BJ (cell line): Measurements from ENCODE around the gene SVIP. TPM values are rescaled to one million over a fixed set of nuclear protein-coding genes. Genes with fewer than 3 reads are reported as not detected.
A peak's percentile ranks its signal among the peaks of the same experiment; 100 is the strongest.

Source experiments
- CTCF ChIA-PET: fragments of 350-600 bp; formaldehyde crosslinking; extraction: SDS; loops from one replicate; lab custom pipeline; 2021; ENCODE audit warnings: antibody characterized with exemption, inconsistent platforms; lab: Yijun Ruan, JAX
- POLR2A ChIA-PET: fragments of 300-600 bp; sonication (Branson Sonifier 250); formaldehyde crosslinking; extraction: SDS; loops from one replicate; lab custom pipeline; 2021; ENCODE audit warnings: antibody characterized with exemption; lab: Charles Lee
- DNase-seq: peaks from one replicate; pipeline ENCODE4 v3.0.0-alpha.2; 2011; ENCODE audit warnings: low read depth
- H3K27me3 ChIP-seq: 2 replicates; pipeline ENCODE4 v1.6.0; 2011; ENCODE audit warnings: low read length; ENCODE audit not compliant: control insufficient read depth, insufficient read depth
- H3K36me3 ChIP-seq: 2 replicates; pipeline ENCODE4 v1.5.1; 2011; ENCODE audit warnings: low read length; ENCODE audit not compliant: control insufficient read depth, insufficient read depth
- H3K4me3 ChIP-seq: 2 replicates; pipeline ENCODE4 v1.5.1; 2011; ENCODE audit warnings: low read depth, mild to moderate bottlenecking, control low read depth, low read length
- polyA minus RNA-seq: library from RNA; depleted of rRNA, polyadenylated mRNA; stranded (reverse); fragments of >200 nt; gene quantifications from 2 replicates; pipeline ENCODE4 v1.2.3, GENCODE V29; 2011; rRNA and poly(A)+ RNA removed
- polyA plus RNA-seq: library from polyadenylated mRNA; depleted of rRNA; stranded (reverse); fragments of >200 nt; gene quantifications from 2 replicates; pipeline ENCODE4 v1.2.3, GENCODE V29; 2011; rRNA removed
- TF ChIP-seq, protein P1 (sequence below): IDR thresholded peaks from 2 replicates; pipeline ENCODE4 v1.5.1; 2011; ENCODE audit warnings: low read depth, mild to moderate bottlenecking, control low read depth, inconsistent platforms, low read length, moderate library complexity; ENCODE audit not compliant: insufficient read depth

Gene SVIP, protein sequence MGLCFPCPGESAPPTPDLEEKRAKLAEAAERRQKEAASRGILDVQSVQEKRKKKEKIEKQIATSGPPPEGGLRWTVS
- polyA plus RNA-seq (1.3 and 4.6 TPM in 2 replicates), polyA minus RNA-seq (0.28 and 0.36 TPM in 2 replicates)

DNA sequence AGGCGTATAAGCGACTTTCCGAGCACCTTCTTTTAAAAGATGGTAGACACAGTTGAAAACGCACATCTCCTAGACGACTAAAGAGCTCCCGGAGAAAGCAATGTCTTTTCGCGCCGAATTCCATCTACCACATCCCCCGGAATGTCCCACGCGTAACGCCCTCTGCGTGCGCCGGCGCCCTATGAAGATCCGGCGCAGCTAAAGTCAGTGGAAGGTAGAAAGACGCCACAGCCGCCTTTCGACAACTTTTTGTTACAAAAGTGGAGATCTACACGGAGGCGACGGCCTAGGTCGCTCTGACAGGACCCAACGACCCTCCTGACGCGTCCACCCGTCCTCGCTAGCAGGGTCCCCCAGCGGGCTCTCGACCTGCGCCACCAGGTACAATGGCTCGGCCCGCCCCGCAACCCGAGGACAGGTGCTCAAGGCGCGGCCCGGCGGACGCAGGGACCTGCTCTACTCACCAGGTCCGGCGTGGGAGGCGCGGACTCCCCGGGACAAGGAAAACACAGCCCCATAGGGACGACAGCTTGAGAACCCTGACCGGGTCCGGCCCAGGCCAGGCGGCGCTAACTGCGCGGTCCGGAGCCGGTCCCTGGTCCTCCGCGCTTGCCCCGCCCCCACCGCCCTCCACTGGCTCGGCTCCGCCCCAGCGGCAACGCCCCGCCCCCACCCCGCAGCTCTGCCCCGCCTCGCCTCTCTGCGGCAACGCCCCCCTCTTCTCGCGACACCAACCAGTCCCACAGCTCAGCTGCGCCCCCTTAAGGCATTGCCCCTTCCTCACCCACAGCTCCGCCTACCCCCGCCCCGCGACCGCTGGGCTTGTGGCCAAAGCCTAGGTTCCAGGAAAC, at the start of gene SVIP:
Gene SVIP, minus strand, starts transcription at position 571 of the 851 bp plus-strand sequence. Its CDS starts 53 bp downstream, at position 518.
- DNase-seq = peak; percentile 14
- ChIA-PET POLR2A (no interaction called here), CTCF (interaction anchor here (1.0 to 1.8 kb wide), 4 partner anchors 9 to 42 kb away, joined by 3 to 5 read pairs (median 4); no protein-coding TSS in a partner anchor)
- Histone ChIP-seq H3K27me3 (no peaks in the 10 kb centered on the region), H3K36me3 (no peaks in the 10 kb centered on the region), H3K4me3 (peak within 1 kb of the TSS; percentile 99)
- TF ChIP-seq, protein P1, sequence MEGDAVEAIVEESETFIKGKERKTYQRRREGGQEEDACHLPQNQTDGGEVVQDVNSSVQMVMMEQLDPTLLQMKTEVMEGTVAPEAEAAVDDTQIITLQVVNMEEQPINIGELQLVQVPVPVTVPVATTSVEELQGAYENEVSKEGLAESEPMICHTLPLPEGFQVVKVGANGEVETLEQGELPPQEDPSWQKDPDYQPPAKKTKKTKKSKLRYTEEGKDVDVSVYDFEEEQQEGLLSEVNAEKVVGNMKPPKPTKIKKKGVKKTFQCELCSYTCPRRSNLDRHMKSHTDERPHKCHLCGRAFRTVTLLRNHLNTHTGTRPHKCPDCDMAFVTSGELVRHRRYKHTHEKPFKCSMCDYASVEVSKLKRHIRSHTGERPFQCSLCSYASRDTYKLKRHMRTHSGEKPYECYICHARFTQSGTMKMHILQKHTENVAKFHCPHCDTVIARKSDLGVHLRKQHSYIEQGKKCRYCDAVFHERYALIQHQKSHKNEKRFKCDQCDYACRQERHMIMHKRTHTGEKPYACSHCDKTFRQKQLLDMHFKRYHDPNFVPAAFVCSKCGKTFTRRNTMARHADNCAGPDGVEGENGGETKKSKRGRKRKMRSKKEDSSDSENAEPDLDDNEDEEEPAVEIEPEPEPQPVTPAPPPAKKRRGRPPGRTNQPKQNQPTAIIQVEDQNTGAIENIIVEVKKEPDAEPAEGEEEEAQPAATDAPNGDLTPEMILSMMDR = peak; percentile 83

DNA sequence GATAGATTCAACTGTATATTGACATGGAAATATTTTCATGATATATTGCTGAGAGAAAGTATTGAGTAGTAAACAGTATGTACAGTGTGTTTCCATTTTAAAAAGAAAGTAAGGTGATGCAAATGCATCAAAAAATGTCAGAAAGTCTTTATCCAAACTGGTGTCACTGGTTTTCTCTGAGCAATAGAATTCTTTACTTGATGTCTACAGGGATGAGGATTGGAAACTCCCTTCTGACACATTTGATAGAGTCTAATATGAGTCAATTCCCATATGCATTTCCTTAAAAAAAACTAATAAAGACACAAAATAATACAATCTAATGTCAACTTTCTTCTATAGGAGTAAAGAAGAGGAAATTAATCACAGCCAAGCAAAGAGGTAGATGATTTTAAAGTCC, 49.0 kb upstream of the SVIP start:
- Histone ChIP-seq H3K27me3 (no peaks in the 10 kb centered on the region), H3K36me3 (no peaks in the 10 kb centered on the region), H3K4me3 (no peak overlapping the region)
- TF ChIP-seq, protein P1 = no peak
- no peak for DNase-seq
- ChIA-PET POLR2A (no interaction called here), CTCF (interaction anchor here (0.9 kb wide), 1 partner anchor 17 kb away, joined by 3 read pairs; no protein-coding TSS in a partner anchor)

DNA sequence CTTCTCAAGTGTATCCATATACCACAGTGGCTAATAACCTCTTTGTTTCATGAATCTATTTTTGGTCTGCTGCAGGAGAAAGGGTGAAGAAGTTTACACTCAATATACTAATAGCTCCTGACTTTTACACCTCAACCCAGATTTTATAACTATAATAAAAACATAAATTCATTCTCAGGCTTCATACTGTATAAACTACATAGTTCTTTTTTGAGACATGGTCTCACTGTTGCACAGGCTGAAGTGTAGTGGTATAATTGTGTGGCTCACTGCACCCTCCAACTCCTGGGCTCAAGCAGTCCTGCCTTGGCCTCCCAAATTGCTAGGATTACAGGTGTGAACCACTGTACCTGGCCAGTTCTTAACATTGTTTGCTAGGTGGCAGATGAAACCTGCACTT, 48.4 kb upstream of the SVIP start:
- no peak overlapping the region for H3K4me3 ChIP-seq
- no peaks in the 10 kb centered on the region for H3K36me3 ChIP-seq
- no peaks in the 10 kb centered on the region for H3K27me3 ChIP-seq
- ChIA-PET CTCF (interaction anchor here (0.9 kb wide), 1 partner anchor 17 kb away, joined by 3 read pairs; no protein-coding TSS in a partner anchor), POLR2A (no interaction called here)
- no peak for DNase-seq
- TF ChIP-seq, protein P1 = no peak

DNA sequence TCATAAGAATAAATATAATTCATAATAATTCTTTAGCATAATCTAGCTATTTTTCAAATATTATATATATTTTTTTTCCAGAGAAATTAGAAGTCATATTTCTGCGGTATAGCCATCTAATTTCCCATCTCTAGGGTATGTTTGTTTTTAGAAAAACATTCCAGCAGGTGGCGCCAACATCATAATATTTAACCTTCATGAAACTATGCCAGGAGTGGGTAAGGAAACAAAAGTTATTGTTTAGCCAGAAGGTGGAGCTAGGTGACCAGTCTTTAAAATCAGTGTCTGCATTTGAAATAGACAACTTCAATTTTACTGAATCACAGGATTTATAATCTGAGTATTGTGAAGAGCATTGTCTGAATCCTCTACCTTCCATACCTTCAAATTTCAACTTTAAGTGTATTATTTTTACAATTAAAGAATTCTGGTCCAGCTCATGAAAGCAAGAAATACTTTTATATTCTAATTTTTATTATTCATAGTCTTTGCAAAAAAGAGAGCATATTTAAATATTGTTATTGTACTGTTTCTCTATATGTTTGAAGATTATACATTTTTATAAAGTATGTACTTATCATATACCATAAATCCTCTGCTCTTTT, 46.4 kb upstream of the SVIP start:
- TF ChIP-seq, protein P1 = peak; percentile 71
- Histone ChIP-seq H3K4me3 (no peak overlapping the region), H3K36me3 (no peaks in the 10 kb centered on the region), H3K27me3 (no peaks in the 10 kb centered on the region)
- POLR2A ChIA-PET = interaction anchor here (0.5 kb wide), 1 partner anchor 252 kb away, joined by 3 read pairs; no protein-coding TSS in a partner anchor
- CTCF ChIA-PET = interaction anchor here (0.8 to 1.6 kb wide), 7 partner anchors 13 to 75 kb away, joined by 3 to 10 read pairs (median 3); no protein-coding TSS in a partner anchor
- peak; percentile 11 for DNase-seq
